NCI-H1417 treated with DMSO at 0.1 percent for 48 hours (cell line): Measurements from ENCODE around the gene EIPR1.
A peak's percentile ranks its signal among the peaks of the same experiment; 100 is the strongest.

Experiments used
- DNase-seq: peaks from one replicate; lab custom pipeline; 2025; lab: John Stamatoyannopoulos, UW

Gene EIPR1

GRCh38 chr2:3267869-3268704 lies 109.5 kb downstream of the EIPR1 start:
- DNase-seq: no peak

- no peak for DNase-seq
Observed at GRCh38 chr2:3266925-3267867, 110.4 kb downstream of the EIPR1 start.

GRCh38 chr2:3265981-3266924 lies 111.4 kb downstream of the EIPR1 start:
- DNase-seq: no peak

- DNase-seq: no peak
Observed at GRCh38 chr2:3265471-3265870, 112.1 kb downstream of the EIPR1 start.

GRCh38 chr2:3264010-3264744 lies 113.4 kb downstream of the EIPR1 start:
- no peak for DNase-seq

- no peak for DNase-seq
Observed at GRCh38 chr2:3263487-3263886, 114.1 kb downstream of the EIPR1 start.

- DNase-seq: no peak
Observed at GRCh38 chr2:3262437-3263388, 114.9 kb downstream of the EIPR1 start.

GRCh38 chr2:3261511-3261910 lies 116.1 kb downstream of the EIPR1 start:
- no peak for DNase-seq

GRCh38 chr2:3260959-3261358 lies 116.7 kb downstream of the EIPR1 start:
- DNase-seq: no peak

- no peak for DNase-seq
Observed at GRCh38 chr2:3257826-3258225, 119.8 kb downstream of the EIPR1 start.

- DNase-seq: peak; percentile 26
Observed at GRCh38 chr2:3257166-3257565, 120.5 kb downstream of the EIPR1 start.

- DNase-seq: no peak
Observed at GRCh38 chr2:3256605-3257004, 121.0 kb downstream of the EIPR1 start.

- no peak for DNase-seq
Observed at GRCh38 chr2:3256157-3256556, 121.5 kb downstream of the EIPR1 start.

GRCh38 chr2:3254442-3254941 lies 123.1 kb downstream of the EIPR1 start:
- DNase-seq: no peak

GRCh38 chr2:3253913-3254441 lies 123.6 kb downstream of the EIPR1 start:
- DNase-seq: no peak

- DNase-seq: no peak
Observed at GRCh38 chr2:3251946-3252345, 125.7 kb downstream of the EIPR1 start.

- no peak for DNase-seq
Observed at GRCh38 chr2:3249476-3249962, 128.1 kb downstream of the EIPR1 start.

GRCh38 chr2:3248754-3249475 lies 128.7 kb downstream of the EIPR1 start:
- no peak for DNase-seq
